A204.1 (cell line): ENCODE data around the gene NAGLU.

Source experiments
- FAIRE-seq: peaks from 2 replicates; lab custom pipeline; 2012; peaks lifted over from hg19 to GRCh38; lab: Jason Lieb, UNC

Gene NAGLU

GRCh38 chr17:42565523-42566214, 29.6 kb downstream of the NAGLU start:
- FAIRE-seq, result no peak

GRCh38 chr17:42566215-42566882, 30.3 kb downstream of the NAGLU start:
- FAIRE-seq, result no peak

- FAIRE-seq, result no peak
Measured at GRCh38 chr17:42566883-42567573, 31.0 kb downstream of the NAGLU start, which contains the start of gene MLX. TSS of gene MLX (plus strand) at chr17:42567100. CDS start at chr17:42567125, 25 bp downstream.

- no peak for FAIRE-seq
Measured at GRCh38 chr17:42568341-42569111, 32.5 kb downstream of the NAGLU start.

GRCh38 chr17:42571435-42572225, 35.6 kb downstream of the NAGLU start:
- FAIRE-seq, result no peak

GRCh38 chr17:42573095-42573494, 37.1 kb downstream of the NAGLU start:
- FAIRE-seq, result no peak

- FAIRE-seq, result no peak
Measured at GRCh38 chr17:42574463-42574862, 38.4 kb downstream of the NAGLU start.

GRCh38 chr17:42577140-42577531, 41.1 kb downstream of the NAGLU start:
- no peak for FAIRE-seq

GRCh38 chr17:42577532-42578281, 41.7 kb downstream of the NAGLU start, which contains the start of gene PSMC3IP:
TSS of gene PSMC3IP (minus strand) at chr17:42577729. CDS start at chr17:42577686, 43 bp downstream.
- peak; percentile 63 for FAIRE-seq

GRCh38 chr17:42578282-42578869, 42.3 kb downstream of the NAGLU start:
- no peak for FAIRE-seq

- FAIRE-seq, result no peak
Measured at GRCh38 chr17:42579794-42580551, 43.9 kb downstream of the NAGLU start.

- no peak for FAIRE-seq
Measured at GRCh38 chr17:42581744-42582270, 45.8 kb downstream of the NAGLU start.

- FAIRE-seq, result no peak
Measured at GRCh38 chr17:42584880-42585279, 48.8 kb downstream of the NAGLU start.

- FAIRE-seq, result no peak
Measured at GRCh38 chr17:42585353-42585752, 49.3 kb downstream of the NAGLU start.

GRCh38 chr17:42586514-42587230, 50.6 kb downstream of the NAGLU start:
- FAIRE-seq, result no peak

GRCh38 chr17:42590886-42591285, 54.8 kb downstream of the NAGLU start:
- no peak for FAIRE-seq

GRCh38 chr17:42591411-42591810, 55.4 kb downstream of the NAGLU start:
- no peak for FAIRE-seq
